K562 (cell line): Measurements from ENCODE around the gene TMEM131. TPM values are rescaled to one million over a fixed set of nuclear protein-coding genes. Genes with fewer than 3 reads are reported as not detected.

Source experiments
- ATAC-seq: fragments of 200-7000 bp; cut with Tn5 transposase; 3 replicates; pipeline ENCODE4 v1.9.1; 2020; ENCODE audit warnings: moderate library complexity
- BruUV-seq: library from RNA; stranded (reverse); fragments of 400-500 nt; replicated peaks from 2 replicates; lab custom pipeline; 2021; lab: Mats Ljungman, UMichigan
- CTCF ChIA-PET: fragments of 300-600 bp; formaldehyde crosslinking; extraction: SDS; loops from one replicate; lab custom pipeline; 2021; ENCODE audit warnings: low intra/inter-chr PET ratio; lab: Yijun Ruan, JAX
- POLR2A ChIA-PET: fragments of 300-600, 350-650 bp; sonication (Branson Sonifier 250); formaldehyde crosslinking; extraction: SDS; loops from one replicate; lab custom pipeline; 2021; ENCODE audit warnings: antibody characterized with exemption, inconsistent platforms; lab: Yijun Ruan, JAX
- DNase-seq, 4 experiments: peaks; one replicate each; pipeline versions ENCODE4 v3.0.0 to v3.0.0-alpha.2; 2011 to 2018; ENCODE audit warnings: low spot score in 3 of 4, mixed read lengths in 3 of 4; ENCODE audit errors: extremely low read depth in 1 of 4
- FAIRE-seq: peaks from 2 replicates; lab custom pipeline; 2011; peaks lifted over from hg19 to GRCh38; lab: Jason Lieb, UNC
- H2AFZ ChIP-seq: 2 replicates; pipeline ENCODE4 v1.6.0; 2011; ENCODE audit warnings: low read depth, low read length, control low read depth, inconsistent platforms
- H3K27ac ChIP-seq: fragments of 200-600 bp; 3 replicates; pipeline ENCODE4 v1.8.0; 2011; ENCODE audit warnings: low read depth, mild to moderate bottlenecking, control low read depth, inconsistent platforms, low read length, moderate library complexity, mixed read lengths; ENCODE audit errors: extremely low read depth
- H3K27me3 ChIP-seq, 2 experiments: fragments of 300-600 bp in 1 of 2; 2 replicates in 1 of 2; 3 replicates in 1 of 2; pipeline versions ENCODE4 v1.6.0 to v1.8.0; 2011; ENCODE audit warnings: inconsistent platforms in 2 of 2, low read length in 2 of 2, mild to moderate bottlenecking in 1 of 2, mixed read lengths in 1 of 2, moderate library complexity in 1 of 2; ENCODE audit not compliant: control insufficient read depth in 2 of 2, insufficient read depth in 2 of 2
- H3K36me3 ChIP-seq: fragments of 300-600 bp; 3 replicates; pipeline ENCODE4 v1.8.0; 2011; ENCODE audit warnings: mild to moderate bottlenecking, low read length, inconsistent platforms; ENCODE audit not compliant: control insufficient read depth, insufficient read depth
- H3K4me1 ChIP-seq, 2 experiments: fragments of 200-600 bp in 1 of 2; replicated peaks in 1 of 2; 2 replicates in 1 of 2; 3 replicates in 1 of 2; pipeline versions ENCODE4 v1.5.1 to v1.8.0; 2011; ENCODE audit warnings: inconsistent platforms in 2 of 2, low read length in 2 of 2, mild to moderate bottlenecking in 1 of 2, mixed read lengths in 1 of 2, moderate library complexity in 1 of 2; ENCODE audit not compliant: control insufficient read depth in 2 of 2, insufficient read depth in 2 of 2
- H3K4me2 ChIP-seq: 2 replicates; pipeline ENCODE4 v1.6.1; 2011; ENCODE audit warnings: low read length, control low read depth, inconsistent platforms, mixed read lengths; ENCODE audit not compliant: insufficient read depth
- H3K4me3 ChIP-seq: fragments of 200-600 bp; sonication (generic), shearing (Covaris generic); 2 replicates; pipeline ENCODE4 v1.5.1; 2016; ENCODE audit warnings: control low read depth, inconsistent platforms
- H3K79me2 ChIP-seq: fragments of 200-600 bp; 3 replicates; pipeline ENCODE4 v1.8.0; 2011; ENCODE audit warnings: low read length, inconsistent platforms; ENCODE audit not compliant: control insufficient read depth, insufficient read depth
- H3K9ac ChIP-seq, 2 experiments: 2 replicates each; pipeline versions ENCODE4 v1.6.0 to v1.6.1; 2011; ENCODE audit warnings: low read depth in 2 of 2, low read length in 2 of 2, control low read depth in 1 of 2, inconsistent platforms in 1 of 2, mild to moderate bottlenecking in 1 of 2, mixed read lengths in 1 of 2; ENCODE audit not compliant: insufficient read depth in 1 of 2
- H3K9me1 ChIP-seq: one replicate; pipeline ENCODE4 v1.6.0; 2011; ENCODE audit warnings: inconsistent platforms, mild to moderate bottlenecking, low read length, moderate library complexity; ENCODE audit not compliant: control insufficient read depth, insufficient read depth
- H3K9me3 ChIP-seq: replicated peaks from 2 replicates; pipeline ENCODE4 v1.5.1; 2011; ENCODE audit warnings: low read depth, low read length, inconsistent platforms; ENCODE audit not compliant: control insufficient read depth, insufficient read depth
- H4K20me1 ChIP-seq: replicated peaks from 2 replicates; pipeline ENCODE4 v1.6.1; 2011; ENCODE audit warnings: low read length, inconsistent platforms, mixed read lengths; ENCODE audit not compliant: control insufficient read depth, insufficient read depth
- CSDE1 ChIP-seq, 2 experiments: fragments of 450-650 bp; IDR thresholded peaks; 2 replicates each; pipeline ENCODE4 v1.6.1; 2016; ENCODE audit warnings: mild to moderate bottlenecking in 1 of 2
- SMAD3 ChIP-seq: fragments of 450-650 bp; formaldehyde crosslinking; conservative IDR thresholded peaks from 2 replicates; pipeline ENCODE4 v1.4.0; 2020; ENCODE audit warnings: mild to moderate bottlenecking
- TBL1XR1 ChIP-seq, 2 experiments: IDR thresholded peaks; 2 replicates each; pipeline ENCODE4 v1.6.1; 2012; ENCODE audit warnings: improper control_type of control experiment in 2 of 2, low read length in 2 of 2, mild to moderate bottlenecking in 1 of 2
- TCF7 ChIP-seq: sonication (generic); IDR thresholded peaks from 2 replicates; pipeline ENCODE4 v1.6.1; 2016; ENCODE audit warnings: antibody characterized with exemption, borderline replicate concordance
- TRIM28 ChIP-seq: fragments of 450-650 bp; IDR thresholded peaks from 2 replicates; pipeline ENCODE4 v1.6.1; 2017
- ZNF274 ChIP-seq: IDR thresholded peaks from 2 replicates; pipeline ENCODE4 v1.6.1; 2011; ENCODE audit warnings: low read depth, mild to moderate bottlenecking, low read length, moderate library complexity, borderline replicate concordance
- ZNF518B ChIP-seq: fragments of 250-450 bp; sonication (Bioruptor Pico); IDR thresholded peaks from 2 replicates; pipeline ENCODE4 v1.5.0; 2021; ENCODE audit warnings: mild to moderate bottlenecking, moderate library complexity
- WGBS: fragments of 100-300 bp; shearing (Covaris generic); methylation state at CpG from one replicate; pipeline ENCODE4 v1.1.6; 2016; ENCODE audit warnings: low coverage, mixed read lengths; ENCODE audit not compliant: insufficient coverage; ENCODE audit errors: missing lambda C conversion rate; 5-methylcytosine and 5-hydroxymethylcytosine counted together
- in situ Hi-C: fragments of 300-500 bp; cut with MboI; formaldehyde crosslinking; loops from 4 replicates; pipeline ENCODE4 v1.15.0; 2018; ENCODE audit warnings: inconsistent platforms, mixed read lengths
- intact Hi-C: fragments of 100-400 bp; cut with micrococcal nuclease; formaldehyde crosslinking; loops from 2 replicates; pipeline ENCODE4 v1.14.2; 2022
- polyA plus RNA-seq, 8 experiments: library from polyadenylated mRNA; depleted of rRNA in 4 of 8; stranded (reverse) in 5 of 8; unstranded in 3 of 8; fragments of >200 nt; fragmentation: Nextera tagmentation in 2 of 8; fragmentation: Illumina TruSeq in 1 of 8; extraction: Ambion mirVana in 2 of 8; extraction: Trizol in 1 of 8; gene quantifications; 2 replicates each; pipeline versions ENCODE4 v1.2.1 to v1.2.3, GENCODE V29; 2011 to 2014; ENCODE audit warnings: inconsistent platforms in 1 of 8, missing spikeins in 1 of 8
- total RNA-seq, 7 experiments: library from RNA; depleted of rRNA in 6 of 7; stranded (reverse); fragments of >200 nt in 6 of 7; fragmentation: Illumina TruSeq in 2 of 7; extraction: Trizol in 2 of 7; gene quantifications; 2 replicates each; pipeline versions ENCODE4 v1.2.1 to v1.2.3, GENCODE V29; 2011 to 2021; ENCODE audit warnings: low replicate concordance in 1 of 7

TMEM131 gene
- total and polyA plus RNA-seq, 9 of the 15 experiments (the other 6 are each of a cell fraction or from before 2014, with no cell fraction given), result 2.5 to 21.1 (median 12.4) TPM

GRCh38 chr2:97720746-97721145, 275.0 kb downstream of the TMEM131 start:
- DNase-seq (no peak), ATAC-seq (no peak), FAIRE-seq (no peak)
- CTCF ChIA-PET, result no interaction called here
- Histone ChIP-seq H3K79me2 (no peaks in the 10 kb centered on the region), H2AFZ (no peak overlapping the region), H3K4me1 (peaks cover 0 to 30% of the 10 kb centered on the region in 2 experiments; a peak in 2 of 5 replicates), H3K4me3 (no peak overlapping the region), H3K9me3 (no peaks in the 10 kb centered on the region), H3K36me3 (no peaks in the 10 kb centered on the region), H3K4me2 (no peak overlapping the region), H4K20me1 (peaks cover 4% of the 10 kb centered on the region; the same call in 1 of the 2 replicates), H3K27me3 (peaks cover 0 to 19% of the 10 kb centered on the region in 2 experiments; a peak in 2 of 5 replicates), H3K27ac (no peak overlapping the region), H3K9me1 (no peaks in the 10 kb centered on the region), H3K9ac (no peak overlapping the region)
- POLR2A ChIA-PET, result interaction anchor here (0.5 kb wide), 1 partner anchor 1048 kb away, joined by 3 read pairs; no protein-coding TSS in a partner anchor
- TF ChIP-seq TBL1XR1 (IDR thresholded peaks at IDR 0.05; ENCODE audit: low read length in 2 of 2) (no peak), ZNF518B (CRISPR knock-in tag) (no peak), TRIM28 (no peak), TCF7 (no peak), SMAD3 (CRISPR knock-in tag) (no peak), ZNF274 (no peak), CSDE1 (IDR thresholded peaks at IDR 0.05) (no peak)
- intact Hi-C loops, result no loop called here
- in situ Hi-C loops, result no loop called here
- WGBS, result 15% methylated on average over 2 of the region's 2 CpGs
- no TSS peak for BruUV-seq
